ENCODE results near the gene LAMB1.
"Not testable (repeated sequence)": the region's sequence is repeated elsewhere in the genome, so short reads cannot be mapped to it uniquely, and the experiment has no call there.

The LAMB1 gene

DNA sequence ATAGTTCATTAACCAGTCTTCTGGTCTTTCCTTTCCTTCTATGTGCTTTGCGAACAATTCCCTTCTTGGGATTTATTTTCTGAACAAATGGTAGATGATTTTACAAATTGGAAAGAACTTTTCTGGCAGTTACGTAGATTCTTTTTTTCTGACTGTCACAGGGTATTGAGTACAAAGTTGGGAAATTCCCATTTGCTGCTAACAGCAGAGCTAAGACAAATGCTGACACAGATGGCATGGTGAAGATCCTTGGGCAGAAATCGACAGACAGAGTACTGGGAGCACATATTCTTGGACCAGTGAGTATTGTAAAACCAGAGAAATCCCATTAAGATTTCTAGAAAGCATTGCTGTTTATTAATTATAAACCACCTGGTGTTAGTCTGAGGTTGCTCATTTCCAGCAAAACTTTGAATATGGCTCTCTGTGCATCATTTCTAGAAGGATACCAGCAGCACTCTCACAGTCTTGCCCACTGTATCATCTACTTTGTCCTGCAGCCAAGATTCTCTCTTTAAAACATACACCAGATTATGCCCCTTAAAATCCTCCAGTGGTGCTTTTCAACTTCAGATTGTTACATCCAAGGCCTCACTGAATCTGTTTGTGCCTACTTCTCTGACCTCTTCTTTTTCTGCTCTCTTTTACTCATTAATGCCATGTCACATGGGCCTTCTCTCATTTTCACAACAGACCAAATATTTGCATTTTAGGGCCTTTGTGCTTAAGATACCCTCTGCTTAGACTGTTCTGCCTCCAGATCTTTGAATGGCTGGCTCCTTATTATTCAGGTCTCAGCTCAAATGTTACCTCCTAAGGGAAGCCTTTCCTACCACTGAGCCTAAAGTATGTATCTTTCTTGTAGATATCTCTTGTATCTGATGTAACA, 85.0 kb downstream of the LAMB1 start:
- DNase-seq (ENCODE audit: low read depth in 2 of 2), result no peak

DNA sequence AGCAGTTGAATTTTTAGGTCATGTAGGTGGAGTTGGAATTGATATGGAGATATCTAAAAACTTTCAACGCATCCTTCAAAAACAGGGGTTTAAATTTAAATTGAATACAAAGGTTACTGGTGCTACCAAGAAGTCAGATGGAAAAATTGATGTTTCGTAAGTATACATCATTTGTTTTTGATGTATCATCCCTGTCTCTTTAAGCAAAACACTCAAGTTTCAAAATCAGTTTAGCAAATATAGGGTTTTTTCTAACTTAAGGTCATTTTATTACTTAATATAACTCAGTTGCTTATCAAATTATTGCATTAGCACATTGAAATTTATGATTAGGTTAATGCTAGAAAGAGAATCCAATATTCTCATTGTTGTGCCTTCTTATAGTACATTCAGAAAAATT, 87.4 kb downstream of the LAMB1 start:
- DNase-seq (ENCODE audit: low read depth in 2 of 2), result no peak

DNA sequence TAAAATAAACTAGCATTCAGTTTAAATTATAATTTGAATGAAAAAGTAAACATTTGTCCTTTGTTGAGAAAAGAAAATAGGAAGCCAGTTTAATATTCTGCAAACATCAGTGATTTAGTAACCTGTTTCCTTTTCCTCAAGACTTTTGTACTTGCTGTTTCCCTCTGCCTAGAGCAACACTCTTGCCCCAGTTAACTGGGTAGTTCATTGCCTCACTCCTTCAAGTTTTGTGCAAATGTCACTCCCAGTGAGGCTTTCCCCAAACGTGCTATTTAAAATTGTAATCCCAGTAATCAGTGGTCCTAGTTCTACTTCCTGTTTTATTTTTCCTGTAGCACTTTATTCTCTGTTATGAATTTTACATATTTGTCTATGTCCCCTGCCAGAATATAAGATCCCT, 88.1 kb downstream of the LAMB1 start:
- DNase-seq (ENCODE audit: low read depth in 2 of 2), result no peak

DNA sequence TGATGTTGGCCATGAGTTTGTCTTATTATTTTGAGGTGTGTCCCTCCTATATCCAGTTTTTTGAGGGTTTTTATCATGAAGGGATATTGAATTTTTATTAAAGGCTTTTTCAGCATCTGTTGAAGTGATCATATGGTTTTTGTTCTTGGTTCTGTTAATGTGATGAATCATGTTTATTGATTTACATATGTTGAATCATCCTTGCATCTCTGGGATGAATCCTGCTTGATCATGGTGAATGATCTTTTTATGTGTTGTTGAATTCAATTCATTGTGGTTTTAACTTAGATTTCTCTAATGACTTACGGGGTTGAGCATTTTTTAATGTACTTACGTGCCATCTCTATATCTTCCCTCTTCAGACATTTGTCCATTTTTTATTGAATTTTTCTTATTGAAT, 89.1 kb downstream of the LAMB1 start:
- DNase-seq (ENCODE audit: low read depth in 2 of 2), result no peak

DNA sequence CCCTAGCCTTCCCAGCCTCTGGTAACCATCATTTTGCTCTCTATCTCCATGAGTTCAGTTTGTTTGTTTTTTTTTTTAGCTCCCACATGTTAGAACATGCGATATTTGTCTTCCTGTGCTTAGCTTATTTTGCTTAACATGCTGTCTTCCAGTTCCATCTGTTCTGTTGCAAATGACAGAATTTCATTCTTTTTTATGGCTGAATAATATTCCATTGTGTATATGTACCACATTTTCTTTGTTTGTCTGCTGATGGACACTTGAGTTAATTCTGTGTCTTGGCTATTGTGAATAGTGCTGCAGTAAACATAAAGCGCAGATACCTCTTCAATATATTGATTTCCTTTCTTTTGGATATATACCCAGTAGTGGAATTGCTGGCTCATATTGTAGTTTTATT, 91.0 kb downstream of the LAMB1 start:
- DNase-seq (ENCODE audit: low read depth in 2 of 2), result no peak

DNA sequence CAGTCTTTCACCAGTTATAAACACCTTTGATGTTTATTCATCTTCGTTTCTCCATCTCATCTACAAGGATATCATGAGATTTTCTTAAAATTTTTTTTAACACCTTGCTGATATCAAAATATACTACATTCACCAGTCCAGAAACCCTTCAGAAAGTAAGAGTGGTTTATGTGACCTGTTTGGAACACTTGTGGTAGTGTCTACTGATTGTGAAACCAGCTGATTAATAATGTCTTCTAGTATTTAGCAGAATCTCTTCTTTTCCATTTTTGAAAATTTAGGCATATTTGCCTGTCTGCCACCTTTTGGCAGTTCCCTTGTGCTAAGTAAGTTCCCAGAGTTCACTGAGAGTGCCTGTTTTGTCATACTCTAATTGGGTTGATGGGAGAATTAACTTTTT, 93.5 kb downstream of the LAMB1 start:
- DNase-seq (ENCODE audit: low read depth in 2 of 2), result no peak

DNA sequence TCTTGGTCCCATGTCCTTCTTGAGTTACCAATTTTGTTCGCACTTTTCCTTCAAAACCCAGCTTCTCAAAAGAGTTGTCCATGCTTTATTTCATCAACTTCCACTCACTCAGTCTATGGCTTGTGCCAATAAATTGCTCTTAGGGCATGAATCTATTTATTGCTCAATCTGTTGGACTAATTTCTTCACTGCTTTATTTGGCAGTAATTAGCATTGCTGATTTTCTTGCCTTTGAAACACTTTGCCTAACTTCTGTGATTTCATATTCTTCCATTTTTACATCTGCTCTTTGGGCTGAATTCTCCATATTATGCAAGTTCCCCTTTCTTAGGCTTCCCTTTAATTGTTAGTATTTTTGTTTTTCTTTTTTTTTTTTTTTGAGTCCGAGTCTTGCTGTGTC, 95.2 kb downstream of the LAMB1 start:
- DNase-seq (ENCODE audit: low read depth in 2 of 2), result no peak

DNA sequence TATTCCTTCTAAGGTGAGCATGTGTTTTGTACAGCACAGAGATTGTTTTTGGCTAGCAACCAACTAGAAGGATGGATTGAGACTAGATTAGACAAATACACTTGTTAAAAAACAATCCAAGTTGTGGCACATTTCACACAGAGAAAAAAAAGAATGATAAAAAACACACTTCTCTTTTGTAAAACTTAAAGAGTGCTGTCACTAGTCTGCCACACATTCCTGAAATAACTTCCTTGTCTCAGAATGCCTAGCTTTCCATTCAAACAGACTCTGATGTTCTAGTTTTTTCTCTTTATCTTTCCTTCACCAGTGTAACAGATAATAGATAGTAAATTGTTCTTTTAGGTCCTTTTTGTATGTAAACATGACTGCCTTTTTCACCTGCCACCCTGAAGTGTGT, 100.6 kb downstream of the LAMB1 start:
- DNase-seq (ENCODE audit: low read depth in 2 of 2), result no peak

DNA sequence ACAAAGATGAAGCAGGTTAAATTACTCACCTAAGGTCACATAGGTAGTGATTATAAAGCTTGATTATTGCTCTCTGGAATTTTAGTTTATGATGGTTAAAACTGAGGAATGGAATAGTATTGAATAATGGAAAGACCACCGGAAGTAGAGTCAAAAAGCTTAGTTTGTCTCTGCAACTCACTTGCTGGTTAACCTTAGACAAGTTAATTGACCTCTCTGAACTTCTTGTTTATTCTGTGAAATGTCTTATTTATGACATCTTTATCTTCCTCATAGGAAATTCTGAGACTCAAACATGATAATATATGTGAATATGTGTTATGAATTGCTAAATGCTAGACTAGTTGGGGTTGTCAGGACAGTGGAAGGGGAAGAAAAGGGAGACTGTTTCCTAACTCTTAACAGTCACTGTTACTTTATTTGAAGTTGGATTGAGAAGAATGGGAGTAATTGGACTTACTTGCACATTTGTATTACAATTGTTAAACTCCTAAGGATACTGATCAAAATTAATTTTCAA, 102.4 kb downstream of the LAMB1 start:
- no peak for DNase-seq (ENCODE audit: low read depth in 2 of 2)

DNA sequence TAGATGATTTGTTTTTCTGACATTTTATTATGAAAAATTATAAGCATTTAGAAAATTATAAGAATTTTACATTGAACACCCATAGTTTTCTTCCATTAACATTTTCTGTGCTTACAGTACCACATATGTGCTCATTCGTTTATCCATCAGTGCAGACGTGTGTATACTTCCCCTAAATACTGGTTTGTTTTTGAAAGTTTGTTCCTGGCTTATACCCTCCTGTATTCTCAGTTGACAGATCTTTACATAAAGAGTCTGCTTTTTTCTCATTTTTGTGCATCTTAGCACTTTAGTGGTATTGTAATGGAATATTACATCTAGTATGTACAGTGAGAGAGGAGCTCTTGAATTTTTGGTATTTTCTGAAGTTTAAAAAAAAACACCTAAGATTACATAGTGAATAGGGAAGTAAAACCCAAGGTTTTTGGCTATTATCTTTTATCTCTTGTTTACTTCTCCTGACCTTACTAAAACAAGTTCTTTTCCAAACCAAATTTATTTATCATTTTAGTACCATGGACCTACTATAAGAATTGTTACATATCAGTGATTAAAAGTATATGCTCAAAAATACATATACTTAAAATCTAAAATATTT, 103.9 kb downstream of the LAMB1 start:
- no peak for DNase-seq (ENCODE audit: low read depth in 2 of 2)

DNA sequence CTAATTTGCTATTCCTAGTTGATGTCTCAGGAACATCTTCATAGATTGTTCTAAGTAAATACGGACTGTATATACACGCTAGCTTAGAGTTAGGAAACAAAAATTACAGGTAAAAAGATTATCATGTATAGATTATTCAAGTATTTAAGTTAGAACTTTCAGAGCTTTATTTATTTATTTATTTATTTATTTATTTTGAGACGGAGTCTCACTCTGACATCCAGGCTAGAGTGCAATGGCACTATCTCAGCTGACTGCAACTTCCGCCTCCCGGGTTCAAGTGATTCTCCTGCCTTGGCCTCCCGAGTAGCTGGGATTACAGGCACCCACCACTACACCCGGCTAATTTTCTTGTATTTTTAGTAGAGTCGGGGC, 110.6 kb downstream of the LAMB1 start:
- DNase-seq (ENCODE audit: low read depth in 2 of 2), result not testable (repeated sequence)

DNA sequence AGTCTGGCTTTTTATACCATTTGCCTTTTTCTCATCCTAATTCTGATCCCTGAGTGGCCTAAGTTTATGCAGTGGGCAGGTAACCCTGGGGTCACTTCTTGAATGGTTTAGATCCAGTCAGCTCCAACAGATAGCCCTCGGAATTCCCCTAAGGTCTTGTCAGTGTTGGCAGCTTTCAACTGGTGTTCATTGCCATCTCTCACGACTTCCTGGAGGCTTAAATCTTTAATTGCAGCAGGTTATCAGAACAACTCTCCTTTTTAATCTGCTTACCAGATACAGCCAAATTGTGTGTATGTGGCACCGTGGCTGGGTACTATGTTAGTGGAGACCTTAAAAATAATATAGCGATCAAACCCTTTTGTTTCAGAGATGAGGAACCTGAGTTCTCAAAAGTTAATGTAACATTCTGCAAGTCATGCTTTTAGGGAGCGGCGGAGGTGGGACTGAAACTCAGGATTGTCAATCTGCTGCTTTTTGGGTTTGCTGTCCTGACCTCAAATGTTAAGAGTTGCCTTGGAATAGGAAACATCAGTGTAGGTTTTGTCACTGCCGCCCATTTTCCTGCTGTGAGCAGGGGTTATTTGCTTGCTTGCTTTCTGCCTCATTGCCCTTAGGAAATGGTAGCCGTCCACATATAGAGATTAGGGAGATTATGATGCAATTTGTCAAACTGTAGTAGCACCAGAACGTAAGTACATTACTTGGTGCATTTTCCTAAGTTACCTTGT, 111.2 kb downstream of the LAMB1 start:
- DNase-seq (ENCODE audit: low read depth in 2 of 2), result peak in 1 of 2 donors; percentile 10

DNA sequence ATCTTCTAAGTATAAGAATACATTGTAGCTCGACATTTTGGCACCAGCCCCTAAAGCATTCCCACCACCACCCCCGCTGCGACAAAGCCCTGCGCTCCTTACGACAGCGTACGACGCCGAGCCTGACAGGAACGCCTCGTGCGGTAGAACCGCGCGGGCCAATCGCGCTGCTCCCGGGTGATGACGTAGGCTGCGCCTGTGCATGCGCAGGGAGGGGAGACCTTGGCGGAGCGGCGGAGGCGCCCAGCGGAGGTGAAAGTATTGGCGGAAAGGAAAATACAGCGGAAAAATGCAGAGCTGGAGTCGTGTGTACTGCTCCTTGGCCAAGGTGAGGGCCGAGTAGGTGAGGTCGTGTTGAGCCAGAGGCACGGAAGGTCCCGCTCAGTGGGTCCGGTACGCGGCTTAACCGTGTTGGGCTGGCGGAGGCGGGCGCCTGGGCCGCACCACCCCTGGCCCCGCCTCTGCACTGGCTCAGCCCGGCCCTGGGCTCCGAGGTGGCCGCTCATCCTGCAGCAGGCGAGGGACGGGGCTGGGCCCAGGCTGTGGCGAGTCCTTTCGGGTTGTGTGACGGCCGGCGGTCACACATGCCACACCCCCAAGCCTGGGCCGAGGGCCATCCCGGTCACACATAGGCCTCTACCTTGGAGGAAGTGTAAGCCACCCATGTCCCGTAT, 111.9 kb downstream of the LAMB1 start, which contains the start of gene DLD:
DLD (plus strand) TSS at position 222 of the 674 bp plus-strand sequence; CDS start at position 290, 68 bp downstream.
- peak; percentile 83 to 88 for DNase-seq (ENCODE audit: low read depth in 2 of 2)

DNA sequence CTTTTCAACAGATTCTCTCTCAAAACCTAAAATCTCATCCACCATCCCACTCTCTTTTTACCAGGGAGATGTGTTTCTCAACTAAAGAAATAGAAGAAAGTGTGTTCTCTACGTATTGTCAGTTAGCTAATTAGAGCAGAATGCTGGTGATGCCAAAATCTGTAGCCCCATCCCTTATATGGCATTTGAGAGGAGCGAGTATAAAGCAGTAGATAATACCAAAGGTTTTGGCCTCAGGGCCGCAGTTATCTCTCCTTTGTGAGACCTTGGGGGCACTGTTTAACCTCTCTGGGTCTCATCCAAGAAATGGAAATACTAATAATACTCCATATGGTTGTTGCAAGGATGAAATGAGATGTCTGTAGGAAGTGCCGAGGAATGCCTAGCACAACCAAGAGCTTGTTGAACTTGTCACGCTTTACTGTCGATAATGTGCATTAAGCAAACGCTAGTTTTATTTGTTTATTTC, 112.4 kb downstream of the LAMB1 start:
- DNase-seq (ENCODE audit: low read depth in 2 of 2), result no peak

DNA sequence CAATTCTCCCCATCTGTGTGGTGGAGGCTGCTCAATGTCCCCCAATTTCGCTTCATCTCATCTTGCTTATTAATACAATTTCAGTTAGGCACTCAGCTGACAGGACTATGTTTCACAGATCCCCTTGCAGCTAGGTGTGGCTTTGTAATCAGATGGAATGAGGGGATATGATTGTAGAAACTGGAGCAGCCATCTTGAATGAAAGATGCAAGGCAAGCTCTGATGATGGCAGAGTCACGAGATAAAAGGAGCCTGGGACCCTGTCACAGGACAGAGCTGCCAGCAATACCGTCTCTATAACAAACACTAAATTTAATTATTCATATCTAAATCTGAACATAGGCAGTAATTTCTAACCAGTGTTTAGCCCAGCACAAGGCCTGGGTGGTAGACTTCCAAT, 113.0 kb downstream of the LAMB1 start:
- no peak for DNase-seq (ENCODE audit: low read depth in 2 of 2)

DNA sequence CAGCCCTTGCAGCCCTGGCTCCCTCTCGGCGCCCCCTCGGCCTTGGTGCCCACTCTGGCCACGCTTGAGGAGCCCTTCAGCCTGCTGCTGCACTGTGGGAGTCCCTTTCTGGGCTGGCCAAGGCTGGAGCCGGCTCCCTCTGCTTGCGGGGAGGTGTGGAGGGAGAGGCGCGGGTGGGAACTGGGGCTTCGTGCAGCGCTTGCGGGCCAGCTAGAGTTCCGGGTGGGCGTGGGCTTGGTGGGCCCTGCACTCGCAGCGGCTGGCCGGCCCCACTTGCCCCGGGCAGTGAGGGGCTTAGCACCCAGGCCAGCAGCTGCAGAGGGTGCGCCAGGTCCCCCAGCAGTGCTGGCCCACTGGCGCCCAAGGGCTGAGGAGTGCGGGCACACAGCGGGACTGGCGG, 115.1 kb downstream of the LAMB1 start:
- not testable (repeated sequence) for DNase-seq (ENCODE audit: low read depth in 2 of 2)

DNA sequence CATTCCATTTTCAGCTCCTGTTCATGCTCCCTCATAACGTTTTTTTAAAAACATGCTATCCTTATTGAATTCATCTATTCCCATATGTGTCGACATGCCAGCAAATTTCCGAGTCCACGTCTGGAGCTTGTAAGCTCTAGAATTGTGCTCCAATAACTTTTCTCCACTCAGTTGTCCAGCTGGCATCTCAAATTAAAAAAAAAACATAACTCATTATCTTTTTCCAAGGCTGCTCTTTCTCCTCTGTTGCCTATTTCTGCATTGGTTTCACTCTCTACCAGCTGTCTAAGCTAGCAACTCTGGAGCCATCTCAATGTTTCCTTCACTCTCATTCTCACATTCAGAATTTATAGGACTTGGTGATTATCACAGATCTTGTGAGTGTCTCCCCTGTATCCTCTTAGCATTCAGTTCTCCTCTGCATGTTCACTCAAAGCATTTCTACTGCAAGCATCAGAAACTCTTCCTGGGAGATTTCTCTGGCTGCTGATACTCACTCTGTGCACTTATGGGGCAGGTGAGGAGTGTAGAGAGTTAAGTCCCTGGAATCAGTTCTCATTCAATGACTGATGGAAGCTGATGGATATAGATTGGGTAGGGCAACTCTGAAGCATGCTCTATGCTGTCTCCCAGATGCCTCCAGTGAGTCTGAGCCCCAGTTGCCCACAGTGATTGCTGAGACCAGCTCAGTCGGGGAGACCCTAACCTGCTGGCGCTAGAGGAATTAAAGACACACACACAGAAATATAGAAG, 118.7 kb downstream of the LAMB1 start:
- DNase-seq (ENCODE audit: low read depth in 2 of 2), result no peak

DNA sequence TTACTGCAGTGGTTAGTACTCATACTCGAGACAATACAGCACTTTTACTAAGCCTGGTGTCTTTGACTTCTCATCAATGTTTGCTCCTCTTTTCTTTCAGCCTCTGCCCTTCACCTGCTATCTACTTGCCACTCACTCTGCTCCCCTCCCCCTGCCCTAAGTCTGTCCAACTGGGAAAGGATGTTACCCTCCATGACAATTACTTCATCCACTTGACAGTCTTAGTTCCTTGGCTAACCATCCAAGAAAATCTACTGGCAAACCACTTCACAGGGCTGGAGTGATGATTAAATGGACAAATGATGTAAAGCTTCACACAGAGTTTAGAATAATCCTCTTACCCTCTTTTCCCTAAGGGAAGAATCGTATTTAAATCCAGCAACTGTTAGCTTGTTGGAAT, 120.2 kb downstream of the LAMB1 start:
- no peak for DNase-seq (ENCODE audit: low read depth in 2 of 2)

DNA sequence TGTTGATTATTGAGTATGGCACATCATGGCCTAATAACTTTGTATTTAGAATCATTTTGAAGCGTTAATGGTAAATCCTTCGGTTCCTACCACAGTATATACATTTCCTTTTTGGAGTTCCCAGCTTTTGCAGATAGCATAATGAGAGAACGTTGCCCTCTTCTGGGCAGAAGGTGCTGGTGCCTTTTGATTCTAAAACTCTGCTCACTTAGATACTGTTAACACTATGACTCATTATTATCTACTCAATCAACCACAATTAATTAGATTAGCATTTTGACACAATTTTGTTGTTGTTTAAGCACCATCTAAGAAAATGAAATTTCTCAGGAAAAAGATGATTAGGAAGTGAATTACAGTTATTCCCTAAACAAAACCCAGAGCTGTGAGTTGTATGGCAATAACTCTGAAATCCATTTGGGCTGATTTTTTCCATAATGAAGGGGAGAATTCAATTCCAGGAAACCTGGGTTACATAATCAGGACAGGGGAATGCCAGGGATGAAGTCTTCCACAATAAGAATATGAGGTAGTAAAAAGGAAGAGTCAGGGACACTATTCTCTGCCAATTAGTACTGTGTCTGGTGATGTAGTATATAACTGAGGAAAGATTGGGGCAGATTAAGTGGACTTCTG, 123.4 kb downstream of the LAMB1 start:
- peak in 1 of 2 donors; percentile 16 for DNase-seq (ENCODE audit: low read depth in 2 of 2)

DNA sequence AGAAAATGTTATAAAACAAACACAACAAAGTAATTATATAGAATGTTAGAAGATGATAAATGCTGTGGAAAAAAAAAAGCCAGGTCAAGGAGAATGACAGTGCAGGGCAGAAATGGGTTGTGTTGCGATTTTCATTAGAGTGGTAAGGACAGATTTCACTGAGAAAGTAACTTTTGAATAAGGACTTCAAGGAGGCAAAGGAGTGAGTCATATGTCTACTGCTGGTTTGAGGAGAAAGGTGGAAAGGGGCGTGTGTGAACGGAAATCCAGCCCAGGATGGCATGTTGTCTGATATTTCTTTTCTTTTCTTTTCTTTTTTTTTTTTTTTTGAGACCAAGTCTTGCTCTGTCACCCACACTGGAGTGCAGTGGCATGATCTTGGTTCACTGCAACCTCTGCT, 124.3 kb downstream of the LAMB1 start:
- DNase-seq (ENCODE audit: low read depth in 2 of 2), result no peak

Data from stimulated activated CD8-positive, alpha-beta memory T cell treated with anti-CD3 and anti-CD28 coated beads, Interleukin-15, amount 100 ng/mL, for 4 hours (primary cell).